RPMI8226 (cell line): Measurements from ENCODE around the gene ANKRD53.

Experiments used
- DNase-seq: peaks from one replicate; pipeline ENCODE4 v3.0.0-alpha.2; 2015

Gene ANKRD53

DNA sequence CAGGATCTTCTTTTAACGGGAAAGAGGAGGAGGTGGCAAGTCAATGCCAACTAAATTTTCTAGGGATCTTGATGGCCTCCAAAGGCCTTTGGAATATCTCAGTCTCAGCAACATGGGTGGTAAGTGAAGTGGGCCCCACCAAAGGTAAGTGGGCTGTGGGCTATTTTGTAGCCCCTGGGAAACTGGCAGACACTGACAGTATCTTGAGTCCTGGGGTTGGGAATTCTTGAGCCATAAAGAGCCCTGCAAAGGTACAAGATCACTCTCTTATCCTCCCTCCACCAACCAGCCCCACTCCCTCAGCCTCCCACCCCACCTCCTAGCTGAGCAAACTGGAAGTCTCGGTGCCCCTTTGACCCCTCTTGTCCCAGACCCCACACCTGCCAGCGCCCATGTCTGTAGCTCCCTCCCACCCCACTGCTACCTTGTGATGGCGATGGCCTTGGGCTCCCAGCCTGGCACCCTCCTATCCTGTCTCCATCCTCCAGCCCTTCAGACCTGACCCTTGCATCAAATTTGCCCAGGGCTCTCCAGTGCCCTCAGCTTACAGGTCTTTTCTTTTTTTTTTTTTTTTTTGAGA is 34.2 kb upstream of the ANKRD53 start:
- DNase-seq, result no peak

DNA sequence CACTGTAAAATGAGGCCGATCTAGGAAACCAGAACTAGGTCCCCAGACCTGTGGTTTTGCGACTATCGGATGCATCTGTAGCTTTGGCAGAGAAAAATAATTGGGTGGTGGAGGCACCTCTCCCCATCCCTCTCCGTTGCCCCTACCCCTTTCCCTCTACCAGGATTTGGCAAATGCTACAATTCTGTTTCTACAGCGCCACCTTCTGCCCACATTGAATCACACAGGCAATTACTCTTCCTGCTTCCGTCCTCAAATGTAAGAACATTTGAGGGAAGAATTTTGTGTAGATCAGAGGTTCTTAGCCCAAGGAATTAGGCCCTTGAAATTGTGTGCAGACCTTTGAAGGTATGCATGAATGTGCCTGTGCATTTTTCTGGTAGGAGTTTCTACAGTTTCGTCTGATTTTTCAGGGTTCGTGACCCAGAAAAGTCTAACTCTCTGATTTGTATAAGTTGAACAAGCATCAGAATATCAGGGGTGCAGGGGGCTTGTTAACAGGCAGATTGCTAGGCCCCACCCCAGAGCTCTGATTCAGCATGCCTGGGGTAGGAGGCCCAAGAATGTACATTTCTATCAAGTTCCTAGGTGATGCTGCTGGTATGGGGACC is 31.5 kb upstream of the ANKRD53 start:
- DNase-seq, result peak; percentile 64

DNA sequence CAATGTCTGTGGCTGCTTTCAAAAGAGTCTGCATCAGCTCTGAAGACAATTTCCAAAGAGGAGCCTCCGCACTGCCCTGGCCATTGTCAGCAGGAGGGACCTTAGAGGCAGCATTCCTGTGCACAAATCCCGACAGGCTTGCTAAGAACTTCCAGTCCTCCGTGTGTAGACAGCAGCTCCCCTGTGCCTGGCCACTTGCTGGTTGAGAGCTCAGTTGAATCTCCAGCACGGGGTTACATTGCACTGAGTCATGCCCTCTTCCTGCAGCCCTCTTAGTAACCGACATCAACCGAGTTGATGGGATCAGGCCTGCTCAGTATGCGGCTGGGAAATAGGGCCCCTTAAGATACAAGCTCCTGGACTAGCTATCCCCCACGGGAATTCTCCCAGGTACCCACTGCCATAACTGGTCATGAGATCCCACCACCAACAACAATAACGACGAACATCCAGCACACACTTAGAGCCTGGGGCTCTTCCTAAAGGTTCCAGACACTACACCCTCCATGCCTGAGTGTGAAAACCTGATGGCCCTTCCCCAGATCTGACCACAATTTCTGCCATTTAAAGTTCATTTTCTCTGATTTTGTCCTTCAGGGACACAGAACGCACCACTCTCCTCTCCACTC is 30.8 kb upstream of the ANKRD53 start:
- DNase-seq, result no peak

DNA sequence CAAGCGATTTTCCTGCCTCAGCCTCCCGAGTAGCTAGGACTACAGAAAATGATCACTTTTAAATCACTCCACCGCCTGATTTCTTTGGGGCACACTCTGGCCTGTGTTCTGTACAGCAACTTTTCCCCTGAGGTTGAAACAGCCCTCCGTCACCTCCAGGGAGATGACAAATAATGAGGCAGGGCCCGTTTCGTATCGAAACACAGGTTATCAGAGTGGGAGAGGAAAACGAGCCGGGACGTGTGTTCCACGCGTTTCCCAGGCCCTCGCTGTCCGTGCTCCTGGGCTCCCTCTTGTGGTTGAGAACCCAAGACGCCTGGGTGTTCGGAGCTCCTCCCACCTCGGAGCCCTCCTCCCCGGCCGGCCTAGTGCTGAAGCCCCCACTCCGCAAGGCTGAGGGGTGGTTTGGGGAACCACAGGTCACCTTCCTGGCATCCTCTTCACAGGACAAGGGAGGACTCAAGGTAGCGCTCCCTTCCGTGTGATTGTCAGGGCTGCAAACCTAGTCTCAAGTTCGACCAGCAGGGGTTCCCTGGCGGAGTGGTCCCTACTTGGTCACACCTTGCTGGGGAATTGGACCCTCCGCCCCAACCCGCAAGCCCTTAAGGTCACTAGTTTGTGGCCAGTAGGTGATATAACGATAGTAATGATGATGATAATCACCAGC is 30.0 kb upstream of the ANKRD53 start:
- peak; percentile 77 for DNase-seq

DNA sequence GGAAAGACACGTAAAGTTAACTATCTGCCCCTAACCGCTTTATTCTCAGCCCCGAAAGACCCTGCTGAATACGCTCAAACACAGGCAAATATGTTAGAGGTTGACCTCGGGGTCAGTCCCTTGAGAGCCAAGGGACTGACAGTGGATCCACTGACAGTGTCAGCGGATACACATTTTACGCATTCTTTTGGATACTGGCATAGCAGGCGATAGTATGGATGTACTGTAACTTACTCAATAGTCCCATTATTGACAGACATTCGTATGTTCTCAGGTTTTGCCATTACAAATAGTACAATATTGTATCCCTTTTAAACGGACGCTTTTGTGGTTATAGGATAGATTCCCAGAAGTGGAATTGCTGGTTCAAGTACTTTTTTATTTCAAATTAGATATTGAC is 29.3 kb upstream of the ANKRD53 start:
- DNase-seq, result no peak

DNA sequence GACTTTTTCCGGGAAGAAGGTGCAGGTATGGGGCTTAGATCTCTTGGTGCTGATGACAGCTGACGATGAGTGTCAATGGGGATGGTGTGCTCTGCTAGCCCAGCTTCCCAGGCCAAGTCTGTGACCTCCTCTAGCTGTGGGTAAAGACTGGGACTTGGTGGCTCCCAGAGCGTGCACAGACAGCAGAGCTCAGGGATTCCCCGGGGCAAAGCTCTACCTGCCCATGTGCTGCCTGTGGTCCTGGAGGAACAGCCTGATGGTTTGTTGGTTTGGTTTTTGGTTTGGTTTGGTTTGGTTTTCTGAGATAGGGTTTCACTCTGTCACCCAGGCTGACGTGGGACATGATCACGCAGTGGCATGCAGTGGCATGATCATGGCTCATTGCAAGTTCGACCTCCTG is 23.5 kb upstream of the ANKRD53 start:
- no peak for DNase-seq

DNA sequence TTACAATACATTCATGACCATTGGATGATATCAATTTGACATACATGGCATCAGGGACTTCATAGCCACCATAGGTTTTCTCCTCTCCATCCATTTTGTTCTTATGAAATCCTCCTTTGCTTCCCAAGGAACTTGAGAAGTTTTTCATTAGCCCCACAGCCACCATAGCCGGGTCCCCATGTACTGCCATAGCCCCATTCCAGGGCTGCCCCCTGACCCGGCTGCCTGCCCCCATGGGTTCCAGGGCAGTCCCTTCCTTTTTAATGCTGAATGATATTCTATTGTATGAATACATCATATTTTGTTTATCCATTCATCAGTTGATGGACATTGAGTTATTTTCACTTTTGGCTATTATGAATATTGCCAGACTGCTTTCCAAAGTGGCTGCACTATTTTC is 22.3 kb upstream of the ANKRD53 start:
- DNase-seq, result no peak

DNA sequence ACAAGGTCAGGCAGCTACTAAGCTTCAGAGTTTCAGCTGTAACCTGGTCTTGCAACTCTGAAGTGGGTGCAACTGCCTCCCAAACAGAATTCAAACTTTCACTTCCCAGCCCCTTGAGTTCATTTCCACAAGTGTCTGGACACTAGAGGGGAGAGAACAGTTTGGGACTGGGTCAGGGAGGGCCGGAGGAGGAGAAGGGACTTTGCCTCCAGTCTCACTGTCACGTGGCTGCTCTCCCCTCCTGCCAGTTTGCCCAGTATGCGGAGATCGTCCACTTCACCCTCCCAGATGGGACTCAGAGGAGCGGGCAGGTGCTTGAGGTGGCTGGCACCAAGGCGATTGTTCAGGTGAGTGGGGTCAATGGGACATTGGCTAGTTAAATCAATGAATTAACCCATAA is 20.6 kb upstream of the ANKRD53 start:
- DNase-seq, result no peak

DNA sequence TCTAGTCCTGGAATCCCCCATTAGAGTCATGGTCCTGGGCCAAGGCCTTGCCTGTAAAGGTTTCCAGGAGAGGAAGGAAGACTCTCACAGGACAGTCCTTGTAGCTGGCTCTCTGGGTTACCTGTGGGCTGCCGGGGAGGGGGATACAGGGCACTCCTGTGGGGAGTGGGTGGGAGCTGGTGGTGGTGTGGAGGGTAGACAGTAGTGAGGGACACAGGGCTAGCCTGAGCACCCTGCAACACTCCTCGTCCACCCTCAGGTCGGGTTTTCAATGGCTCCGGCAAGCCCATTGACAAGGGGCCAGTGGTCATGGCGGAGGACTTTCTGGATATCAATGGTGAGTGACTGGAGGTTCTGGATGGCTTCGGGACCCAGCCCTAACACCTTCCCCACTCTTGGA is 19.7 kb upstream of the ANKRD53 start:
- DNase-seq, result no peak

DNA sequence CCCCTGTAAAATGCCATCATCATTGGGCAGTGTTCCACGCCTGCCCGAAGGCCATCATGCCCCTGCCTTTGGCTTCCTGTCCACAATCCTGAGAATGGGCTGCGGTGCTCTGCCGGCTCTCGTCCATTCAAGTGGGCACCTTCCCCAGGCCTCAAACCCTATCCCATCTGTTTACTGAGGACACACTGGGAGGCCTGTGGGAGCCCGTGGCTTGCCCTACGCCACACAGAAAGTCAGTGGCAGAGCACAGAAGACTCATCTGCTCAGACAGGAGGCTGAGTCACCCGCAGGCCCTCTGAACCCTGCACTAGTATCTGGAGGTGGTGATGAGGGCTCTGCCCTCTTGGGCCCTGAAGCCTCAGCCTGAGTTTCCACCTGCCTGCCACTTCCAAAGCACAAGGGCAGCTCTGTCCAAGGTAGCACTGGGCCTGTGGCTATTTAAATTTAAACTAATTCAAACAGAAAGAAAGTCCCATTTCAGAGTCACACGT is 19.1 kb upstream of the ANKRD53 start:
- DNase-seq, result no peak

DNA sequence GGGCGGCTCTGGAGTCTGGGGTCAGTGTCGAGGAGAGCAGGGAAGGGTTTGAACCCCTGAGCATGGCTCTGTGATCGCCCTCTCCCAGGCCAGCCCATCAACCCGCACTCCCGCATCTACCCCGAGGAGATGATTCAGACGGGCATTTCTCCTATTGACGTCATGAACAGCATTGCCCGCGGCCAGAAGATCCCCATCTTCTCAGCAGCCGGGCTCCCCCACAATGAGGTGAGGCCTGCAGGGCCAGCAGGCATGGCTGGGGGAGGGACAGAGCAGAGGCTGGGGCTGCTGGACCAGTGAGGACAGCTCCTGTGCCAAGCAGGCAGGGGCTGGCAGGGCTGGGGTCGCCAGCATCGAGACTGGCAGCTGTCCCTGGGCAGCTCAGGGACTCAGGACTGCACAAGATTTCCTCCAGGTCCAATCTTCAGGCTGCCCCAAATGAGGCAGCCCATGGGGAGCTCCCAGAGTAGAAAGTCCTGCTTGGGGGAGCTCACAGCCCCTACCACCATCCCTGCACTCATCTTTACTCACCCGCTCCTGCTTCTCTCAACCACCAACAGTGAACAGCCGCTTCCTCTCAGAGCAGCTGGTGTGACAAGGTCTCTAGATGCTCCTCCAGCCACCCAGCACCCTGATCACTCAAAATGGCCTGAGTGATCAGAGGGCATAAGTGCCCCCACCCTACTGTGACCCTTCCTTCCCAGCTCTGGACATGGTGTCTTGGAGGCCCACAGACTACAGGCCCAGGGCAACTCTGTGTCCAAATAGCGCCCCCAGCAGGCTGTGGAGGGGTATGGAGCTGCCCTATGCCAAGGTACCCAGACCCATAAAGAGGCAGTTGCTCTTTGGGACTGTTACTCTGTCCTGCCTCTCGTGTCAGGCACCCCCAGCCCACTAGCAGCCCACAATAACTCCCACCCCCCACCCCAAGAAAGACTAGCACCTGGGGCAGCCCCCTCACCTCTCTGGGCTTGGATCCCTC is 18.3 kb upstream of the ANKRD53 start:
- no peak for DNase-seq

DNA sequence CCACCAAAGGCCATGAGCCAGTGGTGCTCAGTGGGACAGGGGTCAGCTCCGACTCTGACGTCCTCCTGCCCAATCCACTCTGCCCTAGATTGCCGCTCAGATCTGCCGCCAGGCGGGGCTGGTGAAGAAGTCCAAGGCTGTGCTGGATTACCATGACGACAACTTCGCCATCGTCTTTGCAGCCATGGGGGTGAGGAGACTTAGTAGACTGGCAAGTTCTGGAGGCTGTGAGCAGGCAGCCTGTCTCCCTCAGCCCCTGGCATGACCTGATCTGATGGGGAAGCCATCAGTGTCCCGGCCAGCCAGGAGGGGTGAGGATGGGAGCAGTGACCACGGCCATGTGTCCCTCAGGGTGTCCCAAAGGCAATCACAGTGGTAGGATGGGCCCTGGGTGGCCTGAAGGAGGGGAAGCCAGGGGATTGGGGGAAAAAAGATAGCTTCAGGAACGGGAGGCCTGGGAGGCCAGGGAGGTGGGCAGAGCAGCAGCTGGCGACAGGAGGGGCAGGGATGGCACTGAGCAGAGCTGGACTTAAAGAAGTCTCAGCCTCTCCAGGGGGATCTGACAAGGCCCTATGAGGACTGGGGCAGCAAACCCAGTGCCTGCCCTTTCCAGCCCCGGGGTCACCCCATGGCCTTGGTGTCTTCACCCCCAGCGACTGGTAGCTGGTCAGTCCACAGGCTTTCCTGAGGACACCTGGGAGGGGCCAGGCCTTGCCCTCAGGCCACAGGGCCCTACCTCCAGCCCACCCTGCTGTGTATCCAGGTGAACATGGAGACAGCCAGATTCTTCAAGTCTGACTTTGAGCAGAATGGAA is 17.4 kb upstream of the ANKRD53 start:
- DNase-seq, result no peak

DNA sequence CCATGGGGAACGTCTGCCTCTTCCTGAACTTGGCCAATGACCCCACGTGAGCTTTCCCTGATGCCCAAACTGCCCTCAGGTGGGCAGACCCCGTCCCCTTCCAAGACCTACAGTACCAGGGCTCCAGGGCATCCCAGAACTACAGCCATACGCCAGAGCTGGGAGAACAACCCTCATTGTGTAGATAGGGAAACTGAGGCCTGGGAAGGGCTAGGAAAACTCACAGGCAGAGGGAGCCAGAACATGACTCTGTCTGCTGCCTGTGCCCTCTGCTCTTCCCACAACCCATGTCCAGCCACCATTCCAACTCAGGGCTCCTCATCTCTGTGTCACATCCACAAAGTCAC is 16.8 kb upstream of the ANKRD53 start:
- DNase-seq, result no peak

DNA sequence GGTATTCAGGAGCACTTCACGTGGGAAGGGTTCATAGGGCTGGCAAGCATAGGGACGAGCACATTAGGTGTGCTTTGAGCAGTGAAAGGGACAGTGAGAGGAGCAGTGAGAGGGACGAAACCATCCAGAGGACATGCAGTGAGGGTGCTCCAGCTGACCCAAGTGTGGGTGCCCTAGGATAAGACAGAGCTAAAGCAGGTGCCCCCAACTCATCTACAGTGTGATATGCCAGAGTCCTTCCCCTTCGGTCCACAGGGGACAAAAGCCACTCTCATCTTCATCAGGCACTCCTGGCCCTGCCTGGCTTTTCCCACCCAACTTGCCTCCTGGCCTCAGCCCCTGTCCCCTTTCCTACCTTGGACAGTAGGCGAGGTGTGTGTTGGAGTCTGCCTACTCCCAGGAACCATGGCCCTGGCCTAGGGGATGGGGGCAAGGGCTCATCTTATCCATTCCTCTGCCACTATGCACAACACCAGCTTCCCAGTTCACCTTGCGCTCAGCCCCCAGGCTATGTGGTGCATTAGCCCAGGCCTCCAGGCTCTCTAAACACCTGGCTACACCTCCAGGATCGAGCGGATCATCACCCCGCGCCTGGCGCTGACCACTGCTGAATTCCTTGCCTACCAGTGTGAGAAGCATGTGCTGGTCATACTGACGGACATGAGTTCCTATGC is 16.1 kb upstream of the ANKRD53 start:
- no peak for DNase-seq

DNA sequence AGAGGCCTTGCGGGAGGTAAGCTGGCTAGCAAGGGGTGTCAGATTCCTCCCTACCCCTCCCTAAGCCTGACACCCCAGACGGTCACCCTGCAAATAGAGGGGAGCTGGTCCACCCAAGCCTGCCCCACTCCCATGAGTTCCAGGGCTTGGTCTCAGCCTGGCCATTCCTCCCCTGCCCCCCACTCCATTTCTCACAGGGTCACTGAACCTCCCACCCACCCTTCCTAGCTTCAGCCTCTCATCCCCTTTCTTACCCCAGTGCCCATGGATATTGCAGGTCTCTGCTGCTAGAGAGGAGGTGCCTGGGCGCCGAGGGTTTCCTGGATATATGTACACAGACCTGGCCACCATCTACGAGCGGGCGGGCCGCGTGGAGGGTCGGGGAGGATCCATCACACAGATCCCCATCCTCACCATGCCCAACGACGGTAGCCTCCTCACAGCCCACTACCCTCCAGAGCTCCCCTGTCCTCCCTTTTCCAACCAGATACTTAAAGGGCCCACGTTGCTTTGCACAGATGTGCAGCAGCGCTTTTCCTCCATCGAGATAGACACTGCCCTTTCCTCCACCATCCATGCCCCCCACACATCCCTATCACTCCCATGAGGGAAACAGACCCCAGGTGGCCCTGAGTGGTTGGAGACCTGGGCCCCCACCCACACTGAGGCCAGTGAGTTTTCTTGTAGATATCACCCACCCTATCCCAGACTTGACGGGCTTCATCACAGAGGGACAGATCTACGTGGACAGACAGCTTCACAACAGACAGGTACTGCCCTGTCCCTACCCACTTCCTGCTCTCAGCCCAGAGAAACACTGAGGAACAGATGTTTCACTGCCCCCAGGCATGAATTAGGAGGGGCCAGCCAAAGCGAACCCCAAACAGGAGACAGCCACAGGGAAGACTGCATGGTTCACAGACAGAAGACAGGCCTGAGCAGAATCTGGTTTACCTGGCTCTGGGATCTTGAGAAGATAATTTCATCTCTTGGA is 15.2 kb upstream of the ANKRD53 start:
- no peak for DNase-seq

DNA sequence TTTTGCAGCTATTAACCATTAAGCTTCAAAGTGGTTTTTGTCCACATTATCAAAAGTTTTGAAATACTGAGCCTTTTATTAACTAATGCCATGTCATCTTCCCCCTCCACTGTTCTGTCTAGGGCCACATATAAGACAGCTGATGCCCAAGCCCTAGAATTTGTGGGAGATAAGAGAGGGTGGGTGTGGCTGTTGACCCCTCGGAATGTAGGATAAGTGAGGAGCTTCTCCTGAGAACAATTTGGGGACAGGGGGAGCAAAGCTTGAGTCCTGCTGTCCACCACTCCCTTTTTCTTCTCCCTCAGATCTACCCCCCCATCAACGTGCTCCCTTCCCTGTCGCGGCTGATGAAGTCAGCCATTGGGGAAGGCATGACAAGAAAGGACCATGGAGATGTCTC is 14.3 kb upstream of the ANKRD53 start:
- no peak for DNase-seq

DNA sequence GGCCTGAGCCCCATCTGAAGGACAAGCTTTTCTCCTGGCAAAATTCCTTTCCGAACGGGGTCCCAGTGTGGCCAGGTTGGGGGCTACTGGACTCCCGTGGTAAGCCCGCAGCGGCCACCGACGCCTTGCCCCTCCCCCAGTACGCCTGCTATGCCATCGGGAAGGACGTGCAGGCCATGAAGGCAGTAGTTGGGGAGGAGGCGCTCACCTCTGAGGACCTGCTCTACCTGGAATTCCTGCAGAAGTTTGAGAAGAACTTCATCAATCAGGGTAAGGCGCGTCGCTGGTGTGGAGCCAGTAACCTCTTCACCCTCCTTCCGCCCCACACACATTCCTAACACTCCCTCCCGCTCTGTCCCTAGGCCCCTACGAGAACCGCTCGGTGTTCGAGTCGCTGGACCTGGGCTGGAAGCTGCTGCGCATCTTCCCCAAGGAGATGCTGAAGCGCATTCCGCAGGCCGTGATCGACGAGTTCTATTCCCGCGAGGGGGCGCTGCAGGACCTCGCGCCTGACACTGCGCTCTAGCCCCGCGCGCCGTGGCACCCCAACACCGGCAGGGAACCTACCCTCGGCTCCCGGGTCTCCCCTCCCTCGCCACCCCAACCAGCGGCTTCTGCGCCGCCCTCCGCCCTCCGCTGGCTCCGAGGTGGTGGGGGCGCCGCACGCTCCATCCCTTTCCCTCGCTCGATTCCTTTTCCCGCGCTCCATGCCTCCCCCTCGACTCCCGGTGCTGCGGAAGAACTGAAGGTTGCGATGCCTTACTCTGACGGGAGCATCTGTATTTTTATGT is 13.6 kb upstream of the ANKRD53 start:
- DNase-seq, result peak; percentile 86

DNA sequence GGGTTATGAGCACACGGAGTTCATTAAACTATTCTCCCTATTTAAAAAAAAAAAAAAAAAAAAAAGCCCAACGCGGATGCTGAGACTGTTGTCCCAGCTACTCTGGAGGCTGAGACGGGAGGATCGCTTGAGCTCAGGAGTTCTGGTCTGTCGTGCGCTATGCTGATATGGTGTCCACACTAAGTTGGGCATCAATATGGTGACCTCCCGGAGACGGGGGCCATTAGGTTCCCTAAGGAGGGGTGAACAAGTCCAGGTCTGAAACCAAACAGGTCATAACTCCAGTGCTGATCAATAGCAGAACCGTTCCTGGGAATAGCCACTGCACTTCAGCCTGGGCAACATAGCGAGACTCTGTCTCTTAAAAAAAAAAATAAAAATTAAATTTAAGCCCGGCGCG is 12.9 kb upstream of the ANKRD53 start:
- DNase-seq, result no peak

DNA sequence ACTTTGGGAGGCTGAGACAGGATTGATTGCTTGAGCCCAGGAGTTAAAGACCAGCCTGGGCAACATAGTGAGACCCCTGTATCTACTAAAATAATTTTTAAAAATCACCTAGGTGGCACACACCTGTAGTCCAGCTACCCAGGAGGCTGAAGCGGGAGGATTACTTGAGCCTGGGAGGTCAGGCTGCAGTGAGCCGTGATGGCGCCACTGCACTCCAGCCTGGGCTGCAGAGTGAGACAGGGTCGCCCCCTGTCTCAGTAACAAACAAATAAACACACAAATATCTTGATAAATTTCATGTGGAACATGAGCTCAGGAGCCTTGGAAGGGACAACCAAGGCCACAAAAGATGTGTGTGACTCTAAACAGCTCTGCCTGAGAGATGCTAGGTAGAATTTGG is 11.7 kb upstream of the ANKRD53 start:
- no peak for DNase-seq
